ENCODE measurements around the gene SMYD3.

SMYD3 gene

GRCh38 chr1:246002725-246003441, 504.2 kb downstream of the SMYD3 start:
- DNase-seq, result peak; percentile 92

DNA sequence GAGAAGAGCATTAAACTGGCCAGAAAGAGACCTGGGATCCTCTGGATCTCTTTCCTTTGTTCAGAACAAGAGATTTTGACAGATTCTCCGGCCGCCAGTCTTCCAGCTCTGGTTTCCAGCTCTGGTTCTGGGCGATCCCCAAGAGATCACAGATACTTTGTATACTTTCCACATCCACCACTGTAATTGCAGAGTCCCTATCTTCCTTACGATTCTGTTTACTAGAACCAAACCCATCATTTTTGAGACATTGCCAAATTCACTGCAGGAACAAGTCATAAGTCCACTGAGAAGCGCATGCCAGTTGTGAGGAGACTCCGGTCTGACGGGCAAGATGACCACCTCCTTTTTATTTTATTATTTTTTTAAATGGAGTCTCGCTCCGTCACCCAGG, 505.2 kb downstream of the SMYD3 start:
- DNase-seq, result no peak

DNA sequence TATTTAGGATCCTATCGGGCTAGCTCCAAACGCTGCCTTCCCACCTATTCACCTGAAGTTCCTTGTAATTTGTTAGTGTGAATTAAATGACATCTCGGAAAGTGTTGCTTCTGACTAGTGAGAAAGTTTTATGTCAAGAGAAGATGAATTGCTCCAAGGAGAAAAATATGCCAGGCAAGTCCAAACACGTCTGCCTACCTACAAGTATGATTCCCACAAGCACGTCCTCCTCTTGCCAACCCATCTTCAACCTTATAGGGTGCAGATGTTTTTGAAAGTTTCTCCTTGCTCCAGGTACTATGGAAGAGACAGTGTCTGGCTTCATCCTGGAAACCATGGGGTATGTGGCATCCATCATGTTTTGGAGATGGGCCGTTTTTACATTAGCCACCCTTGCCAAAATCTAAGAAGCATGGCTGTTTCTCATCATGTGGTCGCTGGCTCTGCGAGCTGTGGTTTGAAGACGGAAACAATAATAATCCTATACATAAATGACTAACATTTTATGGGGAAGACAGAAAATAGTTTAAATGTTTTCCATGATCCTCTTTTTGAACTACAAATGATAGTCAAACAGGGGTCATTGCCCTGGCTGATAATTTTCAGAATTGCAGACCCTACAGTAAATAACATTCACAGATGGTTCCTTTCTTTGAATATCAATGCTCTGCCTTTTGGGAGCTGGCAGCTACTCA, 505.8 kb downstream of the SMYD3 start:
- no peak for DNase-seq

DNA sequence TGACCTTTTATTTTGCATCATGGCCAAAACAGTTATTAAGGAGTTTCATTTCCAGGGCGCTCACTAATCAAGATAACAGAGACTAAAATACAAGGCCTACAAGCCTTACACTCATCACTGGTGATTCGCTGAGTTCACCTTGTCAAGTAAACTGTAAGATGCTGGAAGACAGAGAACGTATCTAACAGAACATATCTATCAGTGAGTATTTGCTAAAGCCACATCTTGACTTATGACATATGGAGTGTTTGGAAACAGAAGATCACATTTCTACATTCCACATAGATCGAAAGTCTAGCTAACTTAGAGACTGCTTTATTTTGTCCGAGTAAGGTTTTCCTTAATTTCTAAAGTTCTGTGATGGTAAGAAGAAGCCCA, 506.5 kb downstream of the SMYD3 start:
- no peak for DNase-seq

DNA sequence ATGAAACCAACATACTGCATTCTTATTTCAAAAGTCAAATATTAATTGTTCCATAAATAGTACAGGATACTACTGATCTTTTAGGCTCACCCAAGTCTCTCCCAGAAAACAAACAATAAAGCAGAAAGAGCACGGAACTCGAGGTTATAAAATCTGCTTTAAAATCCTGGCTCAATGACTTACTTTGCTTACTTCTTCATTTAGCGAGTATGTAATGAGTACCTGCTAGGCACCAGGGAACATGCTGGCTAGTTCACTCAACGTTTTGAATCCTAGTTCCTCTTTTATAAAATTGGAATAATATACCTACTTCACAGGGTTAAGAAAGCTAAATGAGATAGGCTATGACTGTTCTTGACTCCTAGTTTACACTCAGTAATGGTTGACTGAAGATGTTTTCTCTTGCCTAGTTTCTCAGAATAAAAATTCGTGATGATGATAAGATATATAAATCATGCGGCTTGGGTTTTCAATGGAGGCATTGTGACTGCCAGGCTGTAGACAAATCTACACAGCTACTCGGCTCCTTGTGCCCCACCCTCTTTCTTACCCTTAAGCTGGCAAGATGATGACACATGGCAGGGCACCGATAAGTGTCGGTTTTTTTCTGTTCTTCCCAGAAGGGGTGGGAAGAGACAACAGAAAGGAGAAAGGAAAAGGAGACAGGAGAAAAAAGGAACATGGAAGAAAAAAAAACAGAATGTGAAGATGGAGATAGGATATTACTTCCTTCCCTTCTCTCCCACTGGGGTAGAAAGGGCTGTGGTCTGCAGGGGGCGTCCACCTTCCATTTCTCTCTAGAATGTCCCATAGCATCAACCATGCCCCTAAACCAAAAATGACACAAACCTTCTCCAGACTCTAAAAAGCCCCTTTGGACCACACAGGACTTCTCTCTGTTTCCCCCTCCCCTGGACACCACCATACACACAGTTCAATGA, 507.1 kb downstream of the SMYD3 start:
- no peak for DNase-seq

DNA sequence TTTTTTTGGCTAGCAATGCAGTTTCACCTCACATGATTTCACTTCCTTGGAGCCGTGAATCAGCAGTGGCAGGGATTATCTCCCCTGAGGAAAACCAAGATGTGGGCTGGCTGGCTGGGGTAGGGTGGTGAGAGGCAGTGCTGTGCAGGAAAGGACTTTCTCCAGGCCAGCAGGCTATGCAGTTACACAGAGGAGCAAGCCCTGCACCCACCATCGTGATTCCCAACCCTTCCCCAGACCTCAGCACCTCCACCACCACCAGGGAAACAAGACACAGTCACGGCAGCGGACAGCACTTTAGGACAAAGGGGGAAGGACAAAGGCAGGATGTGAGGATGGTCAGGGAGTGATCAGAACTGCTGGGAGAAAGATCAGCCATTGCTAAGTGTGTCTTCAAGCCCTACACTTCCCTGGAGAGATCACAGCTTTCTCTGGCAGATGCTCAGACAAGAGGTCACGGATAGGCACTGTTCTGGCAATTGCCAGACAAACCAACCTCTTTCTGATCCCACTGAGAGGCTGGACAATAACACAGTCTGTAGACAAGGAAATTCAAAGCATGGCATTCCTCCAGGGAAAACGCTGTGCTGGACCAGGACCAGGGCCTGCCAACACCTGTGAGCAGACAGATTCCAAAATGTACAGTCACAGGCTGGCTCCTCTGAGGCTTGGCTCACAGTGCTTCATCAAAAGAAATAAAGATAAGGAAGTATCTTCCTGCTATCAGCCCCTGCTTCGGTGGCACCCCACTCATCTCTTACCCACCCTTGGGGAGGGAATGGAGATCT, 509.4 kb downstream of the SMYD3 start:
- DNase-seq, result no peak

GRCh38 chr1:245996811-245997210, 510.3 kb downstream of the SMYD3 start:
- no peak for DNase-seq

DNA sequence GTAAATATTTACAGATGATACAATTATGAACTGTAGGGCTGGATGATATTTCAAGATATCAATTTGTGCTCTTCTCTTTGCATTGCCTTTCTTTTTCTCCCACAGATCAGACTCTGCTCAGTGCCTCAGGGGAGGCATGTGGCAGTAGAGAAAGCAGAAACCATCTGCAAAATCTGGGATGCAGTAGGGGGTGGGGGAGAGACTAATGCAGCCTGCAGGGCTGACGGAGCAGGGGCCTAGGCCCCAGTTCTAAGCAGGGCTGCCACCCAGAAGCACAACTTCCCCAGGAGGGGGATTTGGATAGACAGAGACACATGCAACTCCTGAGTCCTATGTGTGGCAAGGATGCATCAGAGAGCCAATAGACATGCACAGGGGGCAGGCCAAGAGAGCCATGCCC, 511.6 kb downstream of the SMYD3 start:
- no peak for DNase-seq

DNA sequence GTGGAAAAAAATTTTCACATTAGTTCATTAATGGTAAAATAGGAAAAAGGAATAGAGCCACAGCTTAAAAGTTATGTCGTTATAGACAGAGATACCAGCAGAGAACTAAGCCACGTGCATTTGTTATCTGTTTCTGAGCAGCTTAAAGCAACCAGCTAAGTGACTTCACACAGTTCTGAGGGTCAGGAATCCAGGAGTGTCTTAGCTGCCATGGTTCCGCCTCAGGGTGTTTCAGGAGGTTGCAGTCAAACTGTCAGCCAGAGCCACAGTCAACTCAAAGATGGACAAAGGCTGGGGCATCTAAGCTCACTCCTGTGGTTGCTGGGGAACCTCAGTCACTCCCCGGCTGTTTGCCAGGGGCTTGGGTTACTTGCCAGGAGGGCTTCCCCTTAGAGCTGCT, 515.8 kb downstream of the SMYD3 start:
- DNase-seq, result no peak

- DNase-seq, result no peak
Observed at GRCh38 chr1:245990315-245991022, 516.6 kb downstream of the SMYD3 start.

DNA sequence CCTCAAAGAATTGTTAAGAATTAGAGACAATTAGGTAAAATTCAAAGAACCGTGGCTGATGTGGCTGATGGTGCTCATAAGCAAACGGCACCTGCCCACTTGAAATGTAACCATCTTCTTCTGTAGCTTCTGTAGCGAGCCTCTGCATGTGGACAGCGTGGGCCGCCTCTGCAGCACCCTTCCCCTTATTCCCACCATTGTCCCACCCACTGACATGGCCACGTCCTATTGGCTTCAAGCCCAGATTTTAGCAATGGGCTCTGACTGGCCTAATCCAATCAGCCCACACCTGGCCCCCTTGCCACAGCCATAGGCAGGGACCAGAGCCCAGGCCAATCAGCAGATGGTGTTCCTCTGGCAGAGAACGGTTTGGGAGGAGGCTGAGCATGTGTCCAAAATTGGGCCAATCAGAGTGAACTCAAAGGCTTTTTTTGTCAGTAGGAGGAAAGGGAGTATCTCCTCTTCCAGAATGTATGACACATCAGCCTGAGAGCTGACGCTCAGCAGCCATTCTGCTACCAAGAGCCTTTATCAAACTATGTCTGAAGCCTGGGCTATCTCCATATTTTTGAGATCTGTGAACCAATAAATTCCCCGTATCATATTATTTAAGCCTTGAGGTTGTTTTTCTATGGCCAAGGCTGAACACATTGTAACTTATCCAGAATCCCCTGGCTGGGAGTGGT, 518.5 kb downstream of the SMYD3 start:
- DNase-seq, result no peak

- DNase-seq, result no peak
Observed at GRCh38 chr1:245987997-245988392, 519.1 kb downstream of the SMYD3 start.

DNA sequence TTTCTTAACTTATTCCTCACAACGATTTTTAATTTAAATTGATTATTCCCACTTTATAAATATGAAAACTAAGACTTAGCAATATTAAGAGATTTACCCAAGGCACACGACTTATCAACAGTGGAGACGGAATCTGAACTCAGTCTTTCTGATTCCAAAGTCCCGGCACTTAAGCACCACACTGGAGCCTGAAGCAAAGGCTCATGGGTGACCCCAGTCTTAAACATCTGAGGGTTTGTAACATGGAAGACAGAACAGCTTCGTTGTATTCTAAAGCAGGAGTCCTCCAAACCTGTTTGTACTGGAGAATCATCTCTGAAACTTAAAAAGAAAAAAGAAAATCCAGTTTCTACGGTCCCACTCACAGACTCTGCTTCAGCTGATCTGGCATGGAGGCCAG, 519.5 kb downstream of the SMYD3 start:
- no peak for DNase-seq

DNA sequence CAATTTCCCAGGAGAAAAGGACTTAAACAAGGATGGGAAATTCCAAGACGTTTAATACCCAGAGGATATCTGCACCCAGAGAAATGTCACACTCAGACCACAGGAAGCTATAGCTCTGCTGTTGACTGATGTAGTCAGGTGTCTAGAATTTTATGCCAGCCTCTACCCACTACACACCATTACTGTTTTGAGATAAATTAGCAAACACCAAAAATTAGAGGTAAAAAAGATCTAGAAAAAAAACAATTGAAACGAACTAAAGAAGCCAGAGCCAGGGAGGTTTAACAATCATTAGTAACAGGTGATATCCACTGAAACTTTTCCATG, 519.9 kb downstream of the SMYD3 start:
- DNase-seq, result no peak

DNA sequence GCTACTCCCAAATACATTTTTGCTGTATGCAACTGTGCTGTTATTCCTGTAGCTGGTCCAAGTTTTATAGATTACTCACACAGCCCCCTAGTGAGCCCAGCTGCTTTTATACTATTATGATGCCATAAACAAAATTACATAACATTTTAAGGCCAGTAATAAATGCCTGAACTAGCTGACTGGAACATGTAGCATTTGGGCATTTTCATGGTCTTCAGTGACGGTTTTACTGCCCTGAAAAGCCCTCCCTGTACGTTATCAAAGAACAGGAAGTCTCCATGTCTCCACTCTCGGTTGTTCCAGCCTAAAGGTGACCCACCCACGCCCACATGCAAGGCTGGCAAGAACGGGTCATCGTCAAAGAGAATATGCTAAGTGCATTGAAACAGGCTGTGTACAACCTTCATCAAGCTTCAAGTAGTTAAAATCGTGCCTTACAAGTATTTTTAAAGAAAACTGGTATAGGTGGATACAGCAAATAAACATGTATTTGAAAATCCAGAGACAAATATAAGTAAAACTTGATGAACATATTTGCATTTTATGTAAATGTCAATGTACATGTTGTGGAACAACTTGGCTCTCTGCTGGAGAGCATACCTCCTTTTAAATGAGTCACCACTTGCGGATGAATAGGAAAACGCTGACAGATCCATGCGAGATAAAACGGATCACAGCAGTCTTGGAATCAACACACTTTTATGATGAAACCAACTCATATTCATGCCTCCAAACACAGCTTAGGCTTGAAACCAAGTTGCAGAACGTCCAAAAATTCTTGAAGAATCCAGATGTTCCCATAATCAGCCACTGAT, 520.5 kb downstream of the SMYD3 start:
- DNase-seq, result no peak

DNA sequence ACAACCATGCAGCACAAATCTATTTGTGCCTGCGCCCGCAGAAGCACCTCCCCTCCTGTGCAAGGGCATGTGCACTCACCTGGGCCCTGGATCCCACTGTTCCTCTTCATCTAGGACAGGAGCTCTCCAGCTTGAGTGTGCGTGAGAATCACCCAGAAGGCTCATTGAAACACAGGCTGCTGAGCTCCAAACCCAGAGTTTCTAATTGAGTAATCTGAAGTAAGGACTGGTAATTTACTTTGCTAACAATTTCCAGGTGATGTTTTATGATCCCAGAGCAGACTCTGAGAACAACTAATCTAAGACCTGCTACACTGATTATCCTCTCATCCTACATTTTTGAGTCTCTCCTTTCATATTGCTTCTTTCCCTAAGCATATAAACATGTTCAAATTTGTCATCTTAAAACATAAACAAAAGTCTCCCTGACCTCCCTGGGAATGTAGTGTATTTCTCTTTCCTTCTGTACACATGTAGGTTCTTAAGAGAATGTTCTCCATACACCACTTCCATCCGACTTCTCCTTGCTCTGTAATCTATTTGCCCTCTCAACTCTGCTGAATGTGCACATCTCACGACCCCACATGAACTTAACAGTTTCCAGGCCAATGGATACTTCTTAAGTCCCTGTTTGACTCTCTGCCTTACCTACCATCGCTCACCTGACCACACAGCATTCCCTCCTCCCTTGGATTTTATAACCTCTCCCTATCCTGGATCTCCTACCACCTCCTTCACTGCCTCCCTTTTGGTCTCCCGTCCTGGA, 522.5 kb downstream of the SMYD3 start:
- DNase-seq, result no peak

- DNase-seq, result no peak
Observed at GRCh38 chr1:245983294-245983967, 523.6 kb downstream of the SMYD3 start.

DNA sequence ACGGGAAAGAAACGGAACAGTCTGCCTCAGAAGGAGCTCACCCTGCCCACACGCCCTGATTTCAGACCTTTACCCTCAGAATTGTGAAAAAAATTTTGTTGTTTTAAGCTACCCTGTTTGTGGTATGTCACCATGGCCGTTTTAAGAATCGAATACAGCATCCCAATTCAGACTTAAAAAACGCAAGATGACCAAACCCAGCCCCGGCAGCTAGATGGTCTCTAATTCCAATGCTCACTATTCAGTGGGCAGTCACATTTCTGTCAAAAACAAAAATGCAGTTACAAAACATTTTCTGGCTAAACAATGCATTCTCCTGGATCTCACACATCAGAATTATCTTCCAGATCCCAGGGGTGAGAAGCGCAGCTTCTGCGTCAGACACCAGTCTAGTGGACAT, 527.5 kb downstream of the SMYD3 start:
- DNase-seq, result no peak

DNA sequence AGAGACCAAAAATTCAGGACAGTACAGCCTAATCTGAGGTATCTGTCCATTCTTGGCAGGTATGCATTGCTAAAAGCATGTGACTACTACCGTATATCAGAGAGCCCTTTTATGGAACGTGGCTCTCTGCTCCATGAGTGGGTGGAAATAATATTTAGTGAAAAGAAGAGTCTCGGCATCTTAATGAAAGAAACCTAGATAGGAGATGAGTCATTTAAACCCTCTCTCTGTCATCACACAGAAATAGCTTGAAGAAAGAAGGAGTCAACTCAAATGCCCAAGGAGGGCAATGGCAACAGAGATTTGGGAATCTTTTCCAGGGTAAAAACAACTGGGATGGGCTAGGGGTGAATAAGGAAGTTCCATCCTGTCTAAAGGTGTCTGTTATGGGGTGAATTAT, 528.2 kb downstream of the SMYD3 start:
- no peak for DNase-seq

Data from activated CD8-positive, alpha-beta memory T cell treated with anti-CD3 and anti-CD28 coated beads for 24 hours (primary cell).